ENCODE results near the gene PTGER1. TPM values are rescaled to one million over a fixed set of nuclear protein-coding genes. Genes with fewer than 3 reads are reported as not detected.

PTGER1 gene
- total RNA-seq, 2 donors from 2014 or later: 0.81 to 1.0 TPM

DNA sequence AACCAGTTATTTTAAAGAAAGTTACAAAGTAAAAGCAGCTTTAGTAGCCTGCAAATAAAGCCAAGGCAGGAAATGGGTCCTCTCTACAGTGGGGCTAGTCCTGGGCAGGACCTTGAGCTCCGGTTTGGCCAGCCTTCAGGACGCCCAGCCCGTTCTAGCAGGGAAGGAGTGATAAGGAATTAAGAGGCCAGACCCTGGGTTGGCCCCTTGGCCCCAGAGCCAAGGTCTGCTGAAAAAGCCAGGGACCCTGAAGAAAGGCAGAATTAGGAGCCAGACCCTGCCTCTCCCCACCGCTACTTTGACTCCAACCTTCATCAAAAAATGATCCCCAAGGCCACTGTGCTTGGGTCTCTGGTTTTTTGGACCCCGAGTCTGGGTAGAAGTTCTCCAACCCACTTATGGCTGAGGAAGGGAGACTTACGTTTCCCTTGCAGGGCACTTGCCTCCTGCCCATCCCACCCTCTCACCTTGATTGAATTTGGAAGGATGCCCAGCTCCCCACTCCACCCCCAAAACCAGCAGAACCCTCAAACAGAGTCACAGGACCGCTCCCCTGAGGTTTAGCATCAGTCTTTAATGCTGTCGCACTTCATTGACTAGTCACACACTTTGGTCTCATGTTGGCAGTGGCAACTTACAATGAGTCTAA lies 39.2 kb upstream of the PTGER1 start:
- Mint-ChIP-seq H3K4me1 (peaks cover 27% of the 10 kb centered on the region), H3K27me3 (ENCODE audit: insufficient read depth) (no peaks in the 10 kb centered on the region), H3K4me3 (no peak overlapping the region), H3K36me3 (ENCODE audit: low read depth) (peaks cover 25% of the 10 kb centered on the region), H3K27ac (no peak overlapping the region), H3K9me3 (no peaks in the 10 kb centered on the region)
- no peak overlapping the region for H3K27ac ChIP-seq (ENCODE audit: low read depth, low read length)
- no peaks in the 10 kb centered on the region for H3K9me3 ChIP-seq (ENCODE audit: control insufficient read depth, low read length)
- no peaks in the 10 kb centered on the region for H3K27me3 ChIP-seq (ENCODE audit: control insufficient read depth, insufficient read depth, low read length, poor library complexity, severe bottlenecking)
- TF ChIP-seq, protein P1, sequence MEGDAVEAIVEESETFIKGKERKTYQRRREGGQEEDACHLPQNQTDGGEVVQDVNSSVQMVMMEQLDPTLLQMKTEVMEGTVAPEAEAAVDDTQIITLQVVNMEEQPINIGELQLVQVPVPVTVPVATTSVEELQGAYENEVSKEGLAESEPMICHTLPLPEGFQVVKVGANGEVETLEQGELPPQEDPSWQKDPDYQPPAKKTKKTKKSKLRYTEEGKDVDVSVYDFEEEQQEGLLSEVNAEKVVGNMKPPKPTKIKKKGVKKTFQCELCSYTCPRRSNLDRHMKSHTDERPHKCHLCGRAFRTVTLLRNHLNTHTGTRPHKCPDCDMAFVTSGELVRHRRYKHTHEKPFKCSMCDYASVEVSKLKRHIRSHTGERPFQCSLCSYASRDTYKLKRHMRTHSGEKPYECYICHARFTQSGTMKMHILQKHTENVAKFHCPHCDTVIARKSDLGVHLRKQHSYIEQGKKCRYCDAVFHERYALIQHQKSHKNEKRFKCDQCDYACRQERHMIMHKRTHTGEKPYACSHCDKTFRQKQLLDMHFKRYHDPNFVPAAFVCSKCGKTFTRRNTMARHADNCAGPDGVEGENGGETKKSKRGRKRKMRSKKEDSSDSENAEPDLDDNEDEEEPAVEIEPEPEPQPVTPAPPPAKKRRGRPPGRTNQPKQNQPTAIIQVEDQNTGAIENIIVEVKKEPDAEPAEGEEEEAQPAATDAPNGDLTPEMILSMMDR (conservative IDR thresholded peaks at IDR 0.05): no peak
- peaks cover 8% of the 10 kb centered on the region for H3K4me1 ChIP-seq (ENCODE audit: control insufficient read depth, insufficient read depth, low read length)
- no peak for DNase-seq
- H3K36me3 ChIP-seq (ENCODE audit: control insufficient read depth, insufficient read depth, low read length): peaks cover 39% of the 10 kb centered on the region
- no peak overlapping the region for H3K9ac ChIP-seq (ENCODE audit: extremely low read depth, low read length, poor library complexity, severe bottlenecking)
- no peak overlapping the region for H3K4me3 ChIP-seq (ENCODE audit: low read length)
- WGBS, 2 experiments (ENCODE audit: insufficient coverage in 1 of 2, insufficient read length in 1 of 2): 93 to 97% methylated on average over 6 to 8 of the region's 8 CpGs

DNA sequence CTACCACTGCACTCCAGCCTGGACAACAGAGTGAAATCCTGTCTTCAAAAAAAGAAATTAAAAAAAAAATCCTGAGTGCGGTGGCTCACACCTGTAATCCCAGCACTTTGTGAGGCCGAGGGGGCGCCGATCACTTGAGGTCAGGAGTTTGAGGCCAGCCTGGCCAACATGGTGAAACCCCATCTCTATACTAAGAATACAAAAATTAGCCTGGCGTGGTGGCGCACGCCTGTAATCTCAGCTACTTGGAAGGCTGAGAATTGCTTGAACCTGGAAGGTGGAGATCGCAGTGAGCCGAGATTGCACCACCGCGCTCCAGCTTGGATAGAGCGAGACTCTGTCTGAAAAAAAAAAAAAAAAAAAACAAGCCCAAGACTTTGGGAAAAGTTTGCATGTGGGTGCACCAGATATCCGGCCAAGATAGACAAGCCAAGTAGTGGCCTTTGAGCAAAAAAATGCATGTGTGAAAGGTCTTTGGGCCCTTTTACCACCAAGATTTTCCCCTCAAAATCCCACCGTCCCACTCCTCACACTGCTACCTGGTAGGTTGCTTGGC lies 37.3 kb upstream of the PTGER1 start:
- Mint-ChIP-seq H3K27ac (no peak overlapping the region), H3K27me3 (ENCODE audit: insufficient read depth) (no peaks in the 10 kb centered on the region), H3K36me3 (ENCODE audit: low read depth) (peaks cover 25% of the 10 kb centered on the region), H3K4me1 (peaks cover 27% of the 10 kb centered on the region), H3K4me3 (no peak overlapping the region), H3K9me3 (no peaks in the 10 kb centered on the region)
- Histone ChIP-seq H3K36me3 (ENCODE audit: control insufficient read depth, insufficient read depth, low read length) (peaks cover 39% of the 10 kb centered on the region), H3K4me3 (ENCODE audit: low read length) (no peak overlapping the region), H3K4me1 (ENCODE audit: control insufficient read depth, insufficient read depth, low read length) (peaks cover 8% of the 10 kb centered on the region), H3K27me3 (ENCODE audit: control insufficient read depth, insufficient read depth, low read length, poor library complexity, severe bottlenecking) (no peaks in the 10 kb centered on the region), H3K27ac (ENCODE audit: low read depth, low read length) (no peak overlapping the region), H3K9ac (ENCODE audit: extremely low read depth, low read length, poor library complexity, severe bottlenecking) (no peak overlapping the region), H3K9me3 (ENCODE audit: control insufficient read depth, low read length) (no peaks in the 10 kb centered on the region)
- DNase-seq: no peak
- 95 to 96% methylated on average over 10 to 14 of the region's 14 CpGs for WGBS, 2 experiments (ENCODE audit: insufficient coverage in 1 of 2, insufficient read length in 1 of 2)
- TF ChIP-seq, protein P1 (conservative IDR thresholded peaks at IDR 0.05): no peak

DNA sequence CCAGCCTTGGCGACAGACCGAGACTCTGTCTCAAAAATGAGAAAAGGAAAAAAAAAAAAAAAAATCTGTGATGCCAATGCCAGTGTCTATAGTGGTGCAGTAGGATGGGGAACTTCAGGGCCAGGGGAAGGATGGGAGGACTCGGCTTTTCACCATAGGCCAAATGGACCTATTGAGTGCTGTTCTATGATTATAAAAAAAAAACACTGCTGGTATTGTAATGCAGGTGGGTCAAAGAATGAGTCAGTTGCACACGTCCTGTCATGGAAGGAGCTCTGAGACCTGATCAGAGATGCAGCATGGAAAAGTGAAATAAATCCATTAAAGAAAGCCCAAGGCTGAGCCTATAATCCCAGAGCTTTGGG lies 36.1 kb upstream of the PTGER1 start:
- H3K27me3 Mint-ChIP-seq (ENCODE audit: insufficient read depth): no peaks in the 10 kb centered on the region
- Histone ChIP-seq H3K4me3 (ENCODE audit: low read length) (no peak overlapping the region), H3K4me1 (ENCODE audit: control insufficient read depth, insufficient read depth, low read length) (peaks cover 3% of the 10 kb centered on the region), H3K36me3 (ENCODE audit: control insufficient read depth, insufficient read depth, low read length) (peaks cover 31% of the 10 kb centered on the region), H3K9ac (ENCODE audit: extremely low read depth, low read length, poor library complexity, severe bottlenecking) (no peak overlapping the region), H3K9me3 (ENCODE audit: control insufficient read depth, low read length) (no peaks in the 10 kb centered on the region), H3K27ac (ENCODE audit: low read depth, low read length) (no peak overlapping the region), H3K27me3 (ENCODE audit: control insufficient read depth, insufficient read depth, low read length, poor library complexity, severe bottlenecking) (no peaks in the 10 kb centered on the region)
- peaks cover 18% of the 10 kb centered on the region for H3K36me3 Mint-ChIP-seq (ENCODE audit: low read depth)
- 88 to 95% methylated on average over 4 of the region's 4 CpGs for WGBS, 2 experiments (ENCODE audit: insufficient coverage in 1 of 2, insufficient read length in 1 of 2)
- peaks cover 18% of the 10 kb centered on the region for H3K4me1 Mint-ChIP-seq
- DNase-seq: no peak
- no peaks in the 10 kb centered on the region for H3K9me3 Mint-ChIP-seq
- H3K27ac Mint-ChIP-seq: no peak overlapping the region
- no peak overlapping the region for H3K4me3 Mint-ChIP-seq
- TF ChIP-seq, protein P1 (conservative IDR thresholded peaks at IDR 0.05): no peak
